GM19240 (cell line): Measurements from ENCODE around the gene PGK2.
"Not testable (repeated sequence)": the region's sequence is repeated elsewhere in the genome, so short reads cannot be mapped to it uniquely, and the experiment has no call there.

Experiments used
- DNase-seq: peaks from one replicate; pipeline ENCODE4 v3.0.0; 2011; ENCODE audit warnings: low spot score; ENCODE audit not compliant: insufficient read length

PGK2 gene

GRCh38 chr6:49787176-49787575, at the start of gene PGK2:
PGK2 (minus strand) TSS chr6:49787285; CDS start chr6:49787187, 98 bp downstream.
- DNase-seq: no peak

DNA sequence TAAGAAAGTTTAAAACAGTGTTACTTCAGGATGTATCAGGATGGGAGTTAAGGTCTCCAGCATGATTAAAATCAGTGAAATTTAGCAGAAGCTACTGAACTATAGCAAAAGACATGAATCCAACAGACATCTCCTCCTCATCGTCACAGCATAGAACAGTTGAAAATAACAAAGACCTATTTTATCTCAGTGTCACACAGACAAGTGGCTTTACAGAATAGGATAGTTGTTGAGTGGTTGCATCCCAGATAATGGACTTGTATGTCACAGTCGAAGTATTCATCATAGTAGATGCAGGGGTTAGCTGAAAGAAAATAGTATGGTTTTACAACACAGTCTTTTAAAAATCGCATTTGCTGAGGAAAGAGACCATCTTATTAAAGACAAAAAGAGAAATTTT, 48.1 kb upstream of the PGK2 start:
- no peak for DNase-seq

DNA sequence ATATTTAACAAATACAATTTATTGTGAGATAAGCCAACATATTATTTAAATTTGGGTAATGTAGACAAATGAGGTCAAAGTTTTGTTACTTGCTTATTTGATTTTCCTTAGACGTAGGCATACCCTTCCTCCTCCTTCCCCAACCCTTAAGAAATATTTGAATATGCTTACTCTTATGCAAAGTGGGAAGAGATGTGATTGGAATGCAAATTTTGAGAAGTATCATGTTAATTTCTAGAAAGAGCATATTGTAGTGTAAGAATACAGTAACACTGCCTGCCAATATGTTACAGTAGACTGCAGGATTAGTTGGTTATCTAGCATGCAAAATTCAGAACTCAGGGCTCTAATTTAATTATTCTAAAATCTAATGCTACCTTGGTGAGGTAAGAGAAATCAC, 46.3 kb upstream of the PGK2 start:
- no peak for DNase-seq

GRCh38 chr6:49826743-49827406, 39.8 kb upstream of the PGK2 start:
- no peak for DNase-seq

DNA sequence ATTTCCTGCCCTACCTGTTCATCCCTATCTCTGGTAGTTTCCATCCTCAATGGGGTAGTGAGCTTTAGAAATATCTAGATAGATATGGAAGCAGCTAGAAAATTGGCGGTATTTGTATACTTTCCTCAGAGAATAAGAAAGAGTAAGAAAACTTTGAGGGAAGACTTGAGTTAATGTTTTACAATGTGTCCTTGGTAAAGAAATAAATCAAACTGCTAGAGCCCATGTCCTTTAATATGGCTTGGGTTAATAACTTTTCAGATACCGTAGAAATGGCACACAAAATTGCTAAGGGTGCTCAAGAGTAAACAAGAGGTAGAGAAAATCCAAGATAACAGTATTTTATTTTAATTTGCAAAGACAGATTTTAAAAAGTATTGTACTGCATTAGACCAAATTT, 28.1 kb upstream of the PGK2 start:
- DNase-seq: no peak

GRCh38 chr6:49813248-49813647, 26.2 kb upstream of the PGK2 start:
- DNase-seq: no peak

- DNase-seq: no peak
Measured at GRCh38 chr6:49806145-49806544, 19.1 kb upstream of the PGK2 start.

- DNase-seq: no peak
Measured at GRCh38 chr6:49805246-49805645, 18.2 kb upstream of the PGK2 start.

DNA sequence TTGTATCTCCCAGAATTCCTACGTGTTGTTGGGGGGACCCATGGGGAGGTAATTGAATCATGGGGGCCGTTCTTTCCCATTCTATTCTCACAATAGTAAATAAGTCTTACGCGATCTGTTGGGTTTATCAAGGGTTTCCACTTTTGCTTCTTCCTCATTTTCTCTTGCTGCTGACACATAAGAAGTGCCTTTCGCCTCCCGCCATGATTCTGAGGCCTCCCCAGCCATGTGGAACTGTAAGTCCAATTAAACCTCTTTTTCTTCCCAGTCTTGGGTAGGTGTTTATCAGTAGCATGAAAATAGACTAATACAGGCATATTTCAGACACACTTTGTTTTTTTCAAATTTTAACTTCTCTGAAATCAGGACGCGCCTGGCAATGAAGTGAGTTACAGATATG, 14.4 kb upstream of the PGK2 start:
- DNase-seq: no peak

- DNase-seq: no peak
Measured at GRCh38 chr6:49799090-49799489, 12.0 kb upstream of the PGK2 start.

DNA sequence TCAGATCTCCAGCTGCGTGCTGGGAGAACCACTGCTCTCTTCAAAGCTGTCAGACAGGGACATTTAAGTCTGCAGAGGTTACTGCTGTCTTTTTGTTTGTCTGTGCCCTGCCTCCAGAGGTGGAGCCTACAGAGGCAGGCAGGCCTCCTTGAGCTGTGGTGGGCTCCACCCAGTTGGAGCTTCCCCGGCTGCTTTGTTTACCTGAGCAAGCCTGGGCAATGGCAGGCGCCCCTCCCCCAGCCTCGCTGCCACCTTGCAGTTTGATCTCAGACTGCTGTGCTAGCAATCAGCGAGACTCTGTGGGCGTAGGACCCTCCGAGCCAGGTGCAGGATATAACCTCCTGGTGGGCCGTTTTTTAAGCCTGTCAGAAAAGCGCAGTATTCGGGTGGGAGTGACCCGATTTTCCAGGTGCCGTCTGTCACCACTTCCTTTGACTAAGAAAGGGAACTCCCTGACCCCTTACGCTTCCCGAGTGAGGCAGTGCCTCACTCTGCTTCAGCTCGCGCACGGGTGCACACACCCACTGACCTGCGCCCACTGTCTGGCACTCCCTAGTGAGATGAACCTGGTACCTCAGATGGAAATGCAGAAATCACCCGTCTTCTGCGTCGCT, 9.9 kb upstream of the PGK2 start:
- not testable (repeated sequence) for DNase-seq

DNA sequence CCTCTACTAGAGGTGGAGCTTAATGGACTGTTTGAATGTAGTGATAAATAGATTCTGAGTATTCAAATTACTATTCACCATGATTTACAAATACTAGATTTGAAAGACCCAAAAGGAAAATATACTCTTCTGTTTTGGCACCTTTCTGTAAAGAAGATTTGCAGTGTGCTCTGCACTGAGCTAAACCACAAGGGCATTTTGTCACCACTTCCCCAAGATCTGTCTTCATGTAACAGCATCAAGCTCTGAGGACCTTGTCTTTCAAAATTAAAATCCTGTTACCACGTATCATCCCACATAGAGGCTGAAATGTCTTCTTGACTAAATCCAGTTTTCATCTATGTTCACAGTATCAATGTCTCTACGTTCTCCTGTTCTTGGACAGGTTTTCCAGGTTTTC, 3.3 kb upstream of the PGK2 start:
- no peak for DNase-seq

- no peak for DNase-seq
Measured at GRCh38 chr6:49784272-49784671, 2.8 kb downstream of the PGK2 start.

GRCh38 chr6:49782725-49783124, 4.4 kb downstream of the PGK2 start:
- no peak for DNase-seq

DNA sequence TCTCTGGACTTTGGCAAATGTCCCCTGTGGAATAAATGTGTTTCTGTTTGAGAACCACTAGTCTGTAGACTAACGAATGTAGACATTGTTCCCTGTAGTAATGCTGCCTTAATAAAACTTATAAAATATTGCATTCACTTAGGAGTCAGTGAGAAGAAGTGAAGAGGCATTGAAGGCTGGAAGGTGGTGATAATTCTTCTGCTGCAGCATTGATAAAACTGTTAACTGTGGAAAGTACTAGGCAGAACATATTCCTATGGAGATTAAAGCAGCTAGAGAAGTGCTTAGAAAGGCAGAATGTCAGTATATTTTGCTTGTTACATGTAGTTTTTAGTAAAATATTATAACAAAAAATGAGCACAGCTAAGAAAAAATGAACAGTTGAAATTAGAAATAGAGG, 4.8 kb downstream of the PGK2 start:
- no peak for DNase-seq

- DNase-seq: no peak
Measured at GRCh38 chr6:49776444-49776843, 10.6 kb downstream of the PGK2 start.

- no peak for DNase-seq
Measured at GRCh38 chr6:49775043-49775442, 12.0 kb downstream of the PGK2 start.

DNA sequence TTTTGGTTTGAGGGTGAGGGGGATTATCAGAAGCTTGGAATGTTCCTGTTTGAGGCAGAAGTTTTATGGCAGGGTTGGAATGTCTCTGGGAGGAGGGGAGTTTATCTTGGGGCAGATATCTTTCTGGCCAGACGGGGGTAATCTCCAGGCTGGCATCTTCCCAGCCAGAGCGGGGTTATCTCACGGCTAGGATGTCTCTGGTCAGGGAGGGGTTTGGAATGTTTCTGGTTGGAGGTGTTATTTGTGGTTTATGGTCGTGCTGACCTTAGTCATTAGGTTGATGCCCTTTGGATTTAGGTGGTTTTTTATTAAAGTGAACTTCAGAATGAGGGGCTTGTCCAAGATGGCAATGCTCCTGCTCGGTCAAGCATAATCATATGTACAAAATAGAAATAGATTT, 14.8 kb downstream of the PGK2 start:
- no peak for DNase-seq

GRCh38 chr6:49766762-49767161, 20.3 kb downstream of the PGK2 start:
- no peak for DNase-seq

- no peak for DNase-seq
Measured at GRCh38 chr6:49764571-49765236, 22.4 kb downstream of the PGK2 start.

- DNase-seq: no peak
Measured at GRCh38 chr6:49744259-49744658, 42.8 kb downstream of the PGK2 start, which contains the start of gene CRISP3. CRISP3 (minus strand) TSS chr6:49744388; CDS start chr6:49744367, 21 bp downstream.

GRCh38 chr6:49743429-49743828, 43.7 kb downstream of the PGK2 start:
- no peak for DNase-seq

DNA sequence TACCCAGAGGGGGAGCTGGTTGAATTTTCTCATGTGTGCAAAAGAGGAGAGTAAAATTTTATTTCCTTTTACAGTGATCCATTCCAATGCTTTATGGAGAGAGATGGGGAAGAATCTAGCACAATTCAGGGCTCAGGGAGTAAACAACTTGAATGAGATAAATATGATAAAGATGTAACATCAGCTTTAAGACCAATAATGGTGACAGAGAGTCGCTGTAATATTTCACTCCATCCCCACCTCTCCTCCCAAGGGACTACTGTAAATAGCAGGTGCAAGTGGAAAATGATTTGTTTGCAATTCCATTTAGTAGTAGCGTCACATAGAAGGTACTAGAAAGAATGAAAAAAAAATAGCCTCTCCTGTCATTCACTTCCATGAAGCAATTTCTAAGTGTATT, 47.7 kb downstream of the PGK2 start:
- no peak for DNase-seq
